ENCODE results near the gene TRA2A.

The TRA2A gene

DNA sequence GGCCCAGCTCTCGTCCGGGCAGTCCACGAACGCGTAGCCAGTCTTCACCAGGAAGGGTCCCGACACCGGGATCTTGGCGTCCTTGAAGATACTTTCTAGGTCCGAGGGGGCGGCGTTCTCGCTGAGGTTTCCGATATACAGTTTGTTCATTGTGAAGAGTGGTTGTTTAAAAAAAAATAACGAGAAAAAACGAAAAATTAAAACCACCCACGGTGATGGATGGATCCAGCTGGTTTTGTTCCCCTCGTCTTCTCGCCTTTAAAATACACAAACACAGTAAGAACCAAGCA lies 61.9 kb downstream of the TRA2A start:
- Histone ChIP-seq H3K27ac (ENCODE audit: low read length) (no peak overlapping the region), H3K36me3 (ENCODE audit: control insufficient read depth in 2 of 2, insufficient read depth in 2 of 2, low read length in 2 of 2) (no peaks in the 10 kb centered on the region), H3K9ac (ENCODE audit: low read length in 2 of 2) (no peak overlapping the region), H3K27me3 (ENCODE audit: control insufficient read depth in 1 of 2, insufficient read depth in 2 of 2, low read length in 2 of 2) (peaks cover 58 to 87% of the 10 kb centered on the region in 2 donors), H3K4me3 (ENCODE audit: low read length in 2 of 2) (peak overlapping the region in 1 of 2 donors; percentile 62), H3K4me1 (ENCODE audit: control insufficient read depth, insufficient read depth, low read length) (peaks cover 37% of the 10 kb centered on the region), H3K9me3 (ENCODE audit: control insufficient read depth in 2 of 2, low read length in 2 of 2) (peaks cover 0 to 3% of the 10 kb centered on the region in 2 donors)

DNA sequence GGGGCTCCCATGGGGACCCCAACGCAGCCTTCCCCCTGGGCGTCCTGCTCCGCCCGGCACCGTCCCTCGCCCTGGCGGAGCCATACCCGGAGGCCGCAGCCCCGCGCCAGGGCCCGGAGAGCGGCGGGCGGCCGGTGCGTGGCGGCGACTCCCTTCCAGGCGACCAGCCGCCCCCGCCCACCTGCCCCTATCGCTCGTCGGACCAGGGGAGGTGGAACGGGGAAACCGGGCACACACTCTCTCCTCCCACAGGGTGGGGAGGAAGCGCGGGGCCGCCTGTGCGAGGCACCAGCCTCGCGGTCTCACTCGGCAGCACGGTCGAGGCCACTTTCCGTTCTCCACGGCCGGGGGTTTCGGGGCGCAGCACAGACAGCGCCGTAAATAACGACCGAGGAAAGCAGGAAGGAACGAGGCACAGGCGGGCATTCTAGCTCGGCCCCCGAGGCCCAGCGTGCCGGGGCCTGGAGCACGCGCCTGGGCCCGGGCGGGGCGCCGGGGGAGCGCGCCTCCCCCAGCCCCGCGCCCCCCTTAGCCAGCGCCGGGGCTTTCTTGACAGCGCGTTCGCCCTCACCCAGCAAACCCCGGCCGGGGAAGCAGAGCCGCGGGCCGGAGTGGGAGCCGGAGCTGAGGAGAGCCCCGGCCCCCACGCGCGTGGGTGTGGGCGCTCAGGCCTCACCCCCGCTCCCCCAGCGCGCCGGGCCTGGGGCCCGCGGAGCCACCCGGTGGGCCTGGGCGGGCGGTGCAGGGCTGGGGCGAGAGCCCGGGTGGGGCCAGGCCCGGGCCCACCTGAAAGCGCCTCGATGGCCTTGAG lies 62.4 kb downstream of the TRA2A start:
- peaks cover 34% of the 10 kb centered on the region for H3K4me1 ChIP-seq (ENCODE audit: control insufficient read depth, insufficient read depth, low read length)
- no peak overlapping the region for H3K9ac ChIP-seq (ENCODE audit: low read length in 2 of 2)
- H3K27me3 ChIP-seq (ENCODE audit: control insufficient read depth in 1 of 2, insufficient read depth in 2 of 2, low read length in 2 of 2): peaks cover 54 to 82% of the 10 kb centered on the region in 2 donors
- peak overlapping the region; percentile 44 to 62 for H3K4me3 ChIP-seq (ENCODE audit: low read length in 2 of 2)
- no peaks in the 10 kb centered on the region for H3K36me3 ChIP-seq (ENCODE audit: control insufficient read depth in 2 of 2, insufficient read depth in 2 of 2, low read length in 2 of 2)
- H3K27ac ChIP-seq (ENCODE audit: low read length): no peak overlapping the region
- H3K9me3 ChIP-seq (ENCODE audit: control insufficient read depth in 2 of 2, low read length in 2 of 2): no peaks in the 10 kb centered on the region

DNA sequence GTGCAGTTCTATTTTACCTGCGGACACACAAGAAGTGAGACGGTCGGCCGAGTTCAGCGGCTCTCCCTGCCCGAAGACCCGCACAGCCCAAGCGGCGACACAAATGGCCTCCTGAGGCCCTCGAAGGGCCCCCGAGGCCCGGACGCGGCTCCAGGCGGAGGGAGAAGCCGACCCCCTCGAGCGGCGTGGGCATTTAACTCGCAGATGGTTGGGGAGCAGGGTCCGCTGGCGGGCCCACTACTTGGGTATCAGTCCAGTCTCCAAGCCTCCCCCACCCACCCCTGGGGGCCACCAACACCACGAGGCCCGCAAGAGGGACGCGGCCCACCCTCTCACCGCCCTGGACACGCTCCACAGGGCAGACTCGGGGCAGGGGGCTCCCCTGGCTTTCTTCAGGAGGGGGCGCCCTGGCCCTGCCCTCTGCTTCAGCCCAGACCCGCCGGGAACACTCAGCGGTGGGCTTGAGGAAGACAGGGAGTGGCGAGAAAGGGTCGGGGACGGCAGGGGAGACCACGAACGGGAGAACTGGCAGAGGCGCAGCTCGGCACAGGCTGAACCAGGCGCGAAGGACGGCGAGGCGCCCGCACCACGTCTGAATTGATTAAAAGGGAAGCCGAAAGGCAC lies 63.1 kb downstream of the TRA2A start:
- H3K27ac ChIP-seq (ENCODE audit: low read length): no peak overlapping the region
- peaks cover 28% of the 10 kb centered on the region for H3K4me1 ChIP-seq (ENCODE audit: control insufficient read depth, insufficient read depth, low read length)
- no peak overlapping the region for H3K9ac ChIP-seq (ENCODE audit: low read length in 2 of 2)
- no peaks in the 10 kb centered on the region for H3K9me3 ChIP-seq (ENCODE audit: control insufficient read depth in 2 of 2, low read length in 2 of 2)
- peak overlapping the region; percentile 44 to 62 for H3K4me3 ChIP-seq (ENCODE audit: low read length in 2 of 2)
- H3K36me3 ChIP-seq (ENCODE audit: control insufficient read depth in 2 of 2, insufficient read depth in 2 of 2, low read length in 2 of 2): no peaks in the 10 kb centered on the region
- H3K27me3 ChIP-seq (ENCODE audit: control insufficient read depth in 1 of 2, insufficient read depth in 2 of 2, low read length in 2 of 2): peaks cover 50 to 79% of the 10 kb centered on the region in 2 donors

DNA sequence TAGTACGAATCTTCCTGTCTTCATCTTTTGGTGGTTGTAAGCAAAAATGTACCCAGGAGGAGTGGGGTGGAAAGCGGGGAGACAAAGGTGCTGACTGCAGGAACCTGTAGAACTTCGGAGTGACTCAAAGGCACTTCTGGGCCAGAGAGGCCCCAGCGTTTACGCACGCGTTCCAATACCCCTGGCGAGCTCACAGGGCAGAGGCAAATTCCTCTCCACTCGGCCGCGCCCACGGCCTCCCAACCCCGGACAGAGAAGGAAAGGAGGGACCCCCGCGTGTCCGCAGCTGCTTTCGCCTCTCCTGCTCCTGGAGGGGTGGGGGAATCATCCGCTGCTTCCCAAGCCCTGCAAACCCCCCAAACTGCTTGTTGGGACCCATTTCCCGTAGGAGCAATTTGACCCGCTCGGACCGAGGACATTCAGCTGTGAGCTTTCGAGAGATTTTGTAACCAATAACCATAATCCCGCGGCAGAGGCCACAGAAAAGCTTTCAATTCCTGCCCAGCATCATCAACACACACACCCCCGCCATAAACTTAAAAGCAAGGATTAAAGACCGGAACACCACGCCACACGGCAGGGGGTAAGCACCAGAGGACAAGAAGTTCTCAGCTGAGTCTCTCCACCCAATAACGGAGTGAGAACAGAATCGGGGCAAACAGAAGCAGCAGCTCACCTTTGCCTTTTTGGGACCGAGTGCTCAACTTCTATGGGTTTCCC lies 63.8 kb downstream of the TRA2A start:
- peaks cover 28% of the 10 kb centered on the region for H3K4me1 ChIP-seq (ENCODE audit: control insufficient read depth, insufficient read depth, low read length)
- no peaks in the 10 kb centered on the region for H3K36me3 ChIP-seq (ENCODE audit: control insufficient read depth in 2 of 2, insufficient read depth in 2 of 2, low read length in 2 of 2)
- H3K27ac ChIP-seq (ENCODE audit: low read length): no peak overlapping the region
- peak overlapping the region in 1 of 2 donors; percentile 35 for H3K4me3 ChIP-seq (ENCODE audit: low read length in 2 of 2)
- H3K27me3 ChIP-seq (ENCODE audit: control insufficient read depth in 1 of 2, insufficient read depth in 2 of 2, low read length in 2 of 2): peaks cover 47 to 72% of the 10 kb centered on the region in 2 donors
- H3K9me3 ChIP-seq (ENCODE audit: control insufficient read depth in 2 of 2, low read length in 2 of 2): no peaks in the 10 kb centered on the region
- no peak overlapping the region for H3K9ac ChIP-seq (ENCODE audit: low read length in 2 of 2)

DNA sequence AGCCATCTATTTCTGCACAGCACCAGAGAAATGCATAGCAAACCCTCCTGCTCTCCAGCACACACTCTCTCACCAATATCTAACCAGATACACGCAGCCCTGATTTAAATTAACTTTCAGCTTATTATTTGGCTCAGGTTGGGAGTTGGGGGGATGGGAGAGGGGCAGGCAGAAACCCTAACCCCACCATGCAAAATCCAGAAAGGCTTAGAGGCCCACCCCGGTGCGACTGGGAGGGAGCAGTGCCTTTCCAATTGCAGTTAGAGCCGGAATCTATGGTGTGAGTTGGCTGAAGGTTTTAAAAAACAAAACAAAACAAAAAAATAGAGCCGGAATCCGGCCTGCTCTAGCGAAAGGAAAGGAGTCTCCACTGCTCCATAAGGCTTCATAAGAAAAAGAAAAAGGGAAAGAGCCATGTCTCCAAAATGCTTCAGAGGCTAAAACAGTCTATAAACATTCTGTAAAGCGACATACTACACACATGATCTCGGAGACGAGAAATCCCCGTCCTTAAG lies 64.4 kb downstream of the TRA2A start:
- Histone ChIP-seq H3K9ac (ENCODE audit: low read length in 2 of 2) (no peak overlapping the region), H3K9me3 (ENCODE audit: control insufficient read depth in 2 of 2, low read length in 2 of 2) (no peaks in the 10 kb centered on the region), H3K27me3 (ENCODE audit: control insufficient read depth in 1 of 2, insufficient read depth in 2 of 2, low read length in 2 of 2) (peaks cover 47 to 66% of the 10 kb centered on the region in 2 donors), H3K36me3 (ENCODE audit: control insufficient read depth in 2 of 2, insufficient read depth in 2 of 2, low read length in 2 of 2) (no peaks in the 10 kb centered on the region), H3K4me3 (ENCODE audit: low read length in 2 of 2) (peak overlapping the region in 1 of 2 donors; percentile 35), H3K27ac (ENCODE audit: low read length) (no peak overlapping the region), H3K4me1 (ENCODE audit: control insufficient read depth, insufficient read depth, low read length) (peaks cover 28% of the 10 kb centered on the region)

DNA sequence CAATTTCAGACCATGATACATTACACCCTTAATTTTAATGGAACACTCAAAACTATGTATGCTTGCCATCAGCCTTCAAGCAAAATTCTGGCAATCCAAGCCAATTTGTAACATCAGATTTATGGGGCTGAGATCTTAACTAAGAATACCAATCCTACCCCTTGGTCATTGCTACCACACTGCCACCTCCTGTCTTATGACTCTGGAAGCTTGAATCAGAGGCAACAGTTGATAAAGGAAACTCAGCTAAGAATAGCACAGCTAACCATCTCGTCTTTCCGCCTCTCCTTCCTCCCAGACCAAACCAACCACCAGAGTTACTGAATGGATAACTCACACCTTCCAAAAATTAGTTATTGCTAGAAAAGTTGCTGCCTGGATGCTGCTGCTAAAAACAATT lies 68.9 kb downstream of the TRA2A start:
- Histone ChIP-seq H3K9me3 (ENCODE audit: control insufficient read depth in 2 of 2, low read length in 2 of 2) (no peaks in the 10 kb centered on the region), H3K9ac (ENCODE audit: low read length in 2 of 2) (no peak overlapping the region), H3K4me1 (ENCODE audit: control insufficient read depth, insufficient read depth, low read length) (peaks cover 1% of the 10 kb centered on the region), H3K36me3 (ENCODE audit: control insufficient read depth in 2 of 2, insufficient read depth in 2 of 2, low read length in 2 of 2) (no peaks in the 10 kb centered on the region), H3K27me3 (ENCODE audit: control insufficient read depth in 1 of 2, insufficient read depth in 2 of 2, low read length in 2 of 2) (peaks cover 21 to 23% of the 10 kb centered on the region in 2 donors), H3K4me3 (ENCODE audit: low read length in 2 of 2) (no peak overlapping the region), H3K27ac (ENCODE audit: low read length) (no peak overlapping the region)

DNA sequence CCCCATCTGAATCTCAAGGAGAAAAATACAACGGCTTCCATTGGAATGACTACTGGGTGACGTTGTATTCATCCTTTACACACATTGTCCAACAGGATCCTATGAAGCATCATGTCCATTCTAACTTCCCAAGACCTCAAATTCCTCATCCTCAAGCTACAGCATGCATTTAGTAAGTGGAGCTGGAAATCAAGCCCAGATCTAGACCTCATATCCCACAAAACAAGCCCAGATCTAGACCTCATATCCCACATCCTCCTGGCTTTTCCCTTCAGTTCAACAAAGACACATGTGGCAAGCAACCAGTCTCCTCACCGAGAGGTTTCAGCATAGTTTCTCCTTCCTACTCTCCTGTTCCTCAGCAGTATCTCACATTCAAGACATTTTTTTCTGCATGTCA lies 73.7 kb downstream of the TRA2A start:
- no peaks in the 10 kb centered on the region for H3K9me3 ChIP-seq (ENCODE audit: control insufficient read depth in 2 of 2, low read length in 2 of 2)
- H3K27me3 ChIP-seq (ENCODE audit: control insufficient read depth in 1 of 2, insufficient read depth in 2 of 2, low read length in 2 of 2): peaks cover 2 to 3% of the 10 kb centered on the region in 2 donors
- no peaks in the 10 kb centered on the region for H3K36me3 ChIP-seq (ENCODE audit: control insufficient read depth in 2 of 2, insufficient read depth in 2 of 2, low read length in 2 of 2)
- H3K4me3 ChIP-seq (ENCODE audit: low read length in 2 of 2): no peak overlapping the region
- H3K9ac ChIP-seq (ENCODE audit: low read length in 2 of 2): no peak overlapping the region
- no peak overlapping the region for H3K27ac ChIP-seq (ENCODE audit: low read length)
- no peaks in the 10 kb centered on the region for H3K4me1 ChIP-seq (ENCODE audit: control insufficient read depth, insufficient read depth, low read length)

DNA sequence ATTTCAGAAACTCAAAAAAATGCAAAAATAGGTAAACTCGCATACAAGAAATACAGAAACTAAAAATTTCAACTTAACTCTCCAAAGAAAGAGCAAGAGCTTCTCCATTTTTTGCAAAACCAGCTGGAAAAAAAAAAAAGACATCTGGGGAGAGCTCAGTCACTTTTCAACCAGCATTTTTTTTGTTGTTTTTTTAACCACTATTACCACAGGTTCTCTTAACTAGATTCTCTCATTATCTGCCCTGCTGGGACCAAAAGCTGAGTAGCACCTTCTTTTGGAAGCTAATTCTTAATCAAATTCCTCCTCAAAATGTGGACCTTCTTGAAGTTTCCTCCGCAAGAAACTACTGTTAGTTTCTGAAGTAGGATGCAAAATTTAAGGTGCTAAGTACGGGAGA lies 75.7 kb downstream of the TRA2A start:
- H3K9ac ChIP-seq (ENCODE audit: low read length in 2 of 2): no peak overlapping the region
- no peaks in the 10 kb centered on the region for H3K4me1 ChIP-seq (ENCODE audit: control insufficient read depth, insufficient read depth, low read length)
- no peak overlapping the region for H3K27ac ChIP-seq (ENCODE audit: low read length)
- H3K4me3 ChIP-seq (ENCODE audit: low read length in 2 of 2): no peak overlapping the region
- no peaks in the 10 kb centered on the region for H3K36me3 ChIP-seq (ENCODE audit: control insufficient read depth in 2 of 2, insufficient read depth in 2 of 2, low read length in 2 of 2)
- H3K27me3 ChIP-seq (ENCODE audit: control insufficient read depth in 1 of 2, insufficient read depth in 2 of 2, low read length in 2 of 2): peaks cover 3% of the 10 kb centered on the region in 2 donors
- no peaks in the 10 kb centered on the region for H3K9me3 ChIP-seq (ENCODE audit: control insufficient read depth in 2 of 2, low read length in 2 of 2)

DNA sequence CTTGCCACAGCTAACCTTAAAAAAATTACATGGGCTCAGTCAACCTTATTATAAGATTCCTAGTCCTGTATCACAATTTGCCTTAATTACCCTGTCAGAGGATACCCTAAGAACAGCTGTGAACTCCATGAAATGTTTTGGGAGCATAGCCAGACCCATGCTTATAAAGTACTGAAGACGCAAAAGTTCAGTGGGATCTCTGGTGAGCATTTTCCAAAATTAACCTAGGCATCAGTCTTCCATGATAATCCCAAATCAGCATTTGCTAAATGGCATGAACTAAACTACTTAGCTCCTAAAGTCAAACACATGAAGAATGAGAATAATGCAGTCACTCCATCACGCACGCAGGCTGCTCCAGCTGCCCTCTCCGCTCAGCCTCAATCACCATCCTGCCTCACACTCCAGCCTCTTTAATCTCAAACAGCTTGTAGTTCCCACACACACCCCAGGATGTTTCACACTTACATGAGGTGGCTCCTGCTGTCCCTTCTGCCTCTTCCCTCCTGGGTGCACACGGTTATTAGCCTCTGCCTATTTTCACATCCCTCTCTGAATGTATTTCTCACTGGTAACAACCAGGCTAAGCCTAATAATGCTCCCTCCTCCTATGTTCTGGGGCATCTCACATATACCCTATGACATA lies 76.8 kb downstream of the TRA2A start:
- Histone ChIP-seq H3K4me3 (ENCODE audit: low read length in 2 of 2) (no peak overlapping the region), H3K27ac (ENCODE audit: low read length) (no peak overlapping the region), H3K9me3 (ENCODE audit: control insufficient read depth in 2 of 2, low read length in 2 of 2) (no peaks in the 10 kb centered on the region), H3K4me1 (ENCODE audit: control insufficient read depth, insufficient read depth, low read length) (no peaks in the 10 kb centered on the region), H3K36me3 (ENCODE audit: control insufficient read depth in 2 of 2, insufficient read depth in 2 of 2, low read length in 2 of 2) (no peaks in the 10 kb centered on the region), H3K27me3 (ENCODE audit: control insufficient read depth in 1 of 2, insufficient read depth in 2 of 2, low read length in 2 of 2) (peaks cover 3% of the 10 kb centered on the region in 2 donors), H3K9ac (ENCODE audit: low read length in 2 of 2) (no peak overlapping the region)

All from stomach smooth muscle (tissue), 2 donors.